ENCODE results near the gene SEMA4D.

Gene SEMA4D

GRCh38 chr9:89458768-89459496, 39.0 kb downstream of the SEMA4D start:
- TF ChIP-seq RAD21 (IDR thresholded peaks at IDR 0.05; ENCODE audit: low read depth) (no peak), CREB1 (IDR thresholded peaks at IDR 0.05; ENCODE audit: low read depth) (no peak), MAX (IDR thresholded peaks at IDR 0.05) (no peak), EP300 (IDR thresholded peaks at IDR 0.05; ENCODE audit: borderline replicate concordance) (no peak), CEBPB (IDR thresholded peaks at IDR 0.05) (no peak), TAF1 (IDR thresholded peaks at IDR 0.05; ENCODE audit: low read depth) (no peak), TCF12 (IDR thresholded peaks at IDR 0.05; ENCODE audit: low read depth) (no peak)

- TF ChIP-seq RAD21 (IDR thresholded peaks at IDR 0.05; ENCODE audit: low read depth) (no peak), YY1 (IDR thresholded peaks at IDR 0.05; ENCODE audit: low read depth) (no peak)
Measured at GRCh38 chr9:89457376-89457855, 40.5 kb downstream of the SEMA4D start.

- TF ChIP-seq YY1 (IDR thresholded peaks at IDR 0.05; ENCODE audit: low read depth), result no peak
- no peak for TF ChIP-seq EP300 (IDR thresholded peaks at IDR 0.05; ENCODE audit: borderline replicate concordance)
- no peak for TF ChIP-seq USF1 (IDR thresholded peaks at IDR 0.05)
- TF ChIP-seq TCF12 (IDR thresholded peaks at IDR 0.05; ENCODE audit: low read depth), result no peak
- no peak for TF ChIP-seq REST (IDR thresholded peaks at IDR 0.05; ENCODE audit: low read depth)
- no peak for TF ChIP-seq TEAD4 (IDR thresholded peaks at IDR 0.05)
- no peak for TF ChIP-seq CREB1 (IDR thresholded peaks at IDR 0.05; ENCODE audit: low read depth)
- no peak for TF ChIP-seq RAD21 (IDR thresholded peaks at IDR 0.05; ENCODE audit: low read depth)
- no peak for TF ChIP-seq MAX (IDR thresholded peaks at IDR 0.05)
- no peak for TF ChIP-seq EGR1 (IDR thresholded peaks at IDR 0.05)
- TF ChIP-seq NFIC (IDR thresholded peaks at IDR 0.05), result no peak
- TF ChIP-seq ZBTB7A (IDR thresholded peaks at IDR 0.05; ENCODE audit: low read depth), result no peak
- no peak for TF ChIP-seq CEBPB (IDR thresholded peaks at IDR 0.05)
- no peak for TF ChIP-seq TAF1 (IDR thresholded peaks at IDR 0.05; ENCODE audit: low read depth)
Measured at GRCh38 chr9:89455356-89455824, 42.5 kb downstream of the SEMA4D start.

- TF ChIP-seq EP300 (IDR thresholded peaks at IDR 0.05; ENCODE audit: borderline replicate concordance) (no peak), TCF12 (IDR thresholded peaks at IDR 0.05; ENCODE audit: low read depth) (no peak), REST (IDR thresholded peaks at IDR 0.05; ENCODE audit: low read depth) (no peak), USF1 (IDR thresholded peaks at IDR 0.05) (no peak), ZBTB7A (IDR thresholded peaks at IDR 0.05; ENCODE audit: low read depth) (no peak), EGR1 (IDR thresholded peaks at IDR 0.05) (no peak), CREB1 (IDR thresholded peaks at IDR 0.05; ENCODE audit: low read depth) (no peak), TAF1 (IDR thresholded peaks at IDR 0.05; ENCODE audit: low read depth) (no peak), CEBPB (IDR thresholded peaks at IDR 0.05) (no peak)
Measured at GRCh38 chr9:89454498-89455355, 43.2 kb downstream of the SEMA4D start.

- TF ChIP-seq EP300 (IDR thresholded peaks at IDR 0.05; ENCODE audit: borderline replicate concordance) (no peak), TAF1 (IDR thresholded peaks at IDR 0.05; ENCODE audit: low read depth) (no peak), EGR1 (IDR thresholded peaks at IDR 0.05) (no peak)
Measured at GRCh38 chr9:89453452-89453851, 44.5 kb downstream of the SEMA4D start.

- TF ChIP-seq TCF12 (IDR thresholded peaks at IDR 0.05; ENCODE audit: low read depth) (no peak), NFIC (IDR thresholded peaks at IDR 0.05) (no peak), CREB1 (IDR thresholded peaks at IDR 0.05; ENCODE audit: low read depth) (no peak), EP300 (IDR thresholded peaks at IDR 0.05; ENCODE audit: borderline replicate concordance) (no peak), MAX (IDR thresholded peaks at IDR 0.05) (no peak), CEBPB (IDR thresholded peaks at IDR 0.05) (no peak), USF1 (IDR thresholded peaks at IDR 0.05) (no peak), RAD21 (IDR thresholded peaks at IDR 0.05; ENCODE audit: low read depth) (no peak)
Measured at GRCh38 chr9:89452561-89452960, 45.4 kb downstream of the SEMA4D start.

All from Ishikawa (cell line).